HG03442 (cell line): ENCODE measurements around the gene SH2D7.
"Not testable (repeated sequence)": the region's sequence is repeated elsewhere in the genome, so short reads cannot be mapped to it uniquely, and the experiment has no call there.

ENCODE experiments used
- ATAC-seq: cut with Tn5 transposase; IDR thresholded peaks from one replicate; pipeline ENCODE4 v1.9.1; 2021; ENCODE audit warnings: mild to moderate bottlenecking, moderate library complexity; ENCODE audit not compliant: unreplicated experiment

Gene SH2D7

GRCh38 chr15:78131295-78132061 lies 39.1 kb downstream of the SH2D7 start, which contains the start of gene CIB2:
Gene CIB2 (minus strand): TSS chr15:78131445. CDS start chr15:78131215, 230 bp downstream.
- peak; percentile 66 for ATAC-seq

DNA sequence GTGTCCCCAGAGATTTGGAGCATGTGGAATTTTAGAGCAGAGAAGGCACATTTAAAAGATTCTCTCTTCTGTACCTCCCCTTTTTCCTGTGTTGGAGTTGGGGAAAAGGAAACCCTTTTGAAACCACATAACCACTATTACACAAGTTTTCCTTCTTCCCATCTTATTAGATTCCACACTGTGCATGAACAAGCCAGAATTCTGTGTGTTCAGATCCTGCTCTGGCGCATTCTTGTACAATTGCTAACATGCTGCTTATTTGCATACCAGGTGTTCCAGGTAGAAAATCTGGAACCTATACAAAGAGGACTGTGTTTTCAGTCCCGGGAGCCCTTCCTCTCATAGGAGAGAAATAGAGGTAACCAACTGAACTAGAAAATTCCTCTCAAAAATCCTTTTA lies 41.4 kb downstream of the SH2D7 start:
- no peak for ATAC-seq

DNA sequence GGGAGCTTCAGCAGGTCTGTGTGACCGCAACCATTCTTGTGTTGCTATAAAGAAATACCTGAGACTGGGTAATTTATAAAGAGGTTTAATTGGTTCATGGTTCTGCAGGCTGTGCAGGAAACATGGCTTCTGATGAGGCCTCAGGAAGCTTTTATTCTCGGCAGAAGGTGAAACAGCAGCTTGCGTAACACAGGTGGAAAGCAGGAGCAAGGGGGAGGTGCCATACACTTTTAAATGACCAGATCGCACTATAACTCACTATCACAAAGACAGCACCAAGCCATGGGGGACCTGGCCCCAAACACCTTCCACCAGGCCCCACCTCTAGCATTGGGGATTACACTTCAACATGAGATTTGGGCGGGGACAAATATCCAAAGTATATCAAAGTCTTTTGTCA lies 47.2 kb downstream of the SH2D7 start:
- ATAC-seq, result no peak

DNA sequence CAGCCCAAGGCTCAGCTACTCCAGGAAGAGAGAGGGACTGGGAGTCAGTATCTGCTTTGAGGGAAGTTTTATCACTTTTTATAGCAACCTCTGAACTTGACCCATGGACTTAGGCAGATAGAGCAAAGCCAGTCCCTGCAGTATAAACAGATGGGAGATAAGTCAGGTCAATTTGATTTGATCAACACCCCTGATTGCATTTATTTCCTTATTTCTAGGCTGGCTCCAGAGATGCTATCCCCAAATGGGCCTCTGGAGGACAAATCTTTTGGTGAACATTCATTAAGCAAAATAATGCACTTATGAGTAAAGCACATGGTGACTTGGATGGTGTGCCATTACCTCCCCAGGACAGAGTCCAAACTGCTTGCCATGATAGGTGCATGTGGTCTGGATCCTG lies 47.9 kb downstream of the SH2D7 start:
- no peak for ATAC-seq

DNA sequence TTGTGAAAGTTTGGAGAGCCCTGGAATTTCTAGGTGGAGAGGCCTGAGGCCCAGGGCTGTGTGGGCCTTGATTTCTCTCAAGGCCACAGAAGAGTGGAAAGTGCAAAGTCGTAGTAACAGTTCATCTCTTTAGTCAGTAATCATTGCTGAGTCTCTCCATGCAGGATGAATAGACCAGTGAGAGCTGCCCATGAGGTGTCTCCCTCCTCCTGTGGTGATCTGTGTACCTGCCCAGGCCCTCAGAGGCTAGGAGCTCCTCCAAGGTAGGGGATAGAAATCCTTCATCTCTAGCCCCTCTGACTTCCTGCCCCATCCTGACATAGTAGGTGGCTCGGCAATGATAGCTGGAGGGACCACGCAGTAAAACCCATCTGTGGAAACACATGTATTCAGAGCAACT lies 50.0 kb downstream of the SH2D7 start:
- no peak for ATAC-seq

DNA sequence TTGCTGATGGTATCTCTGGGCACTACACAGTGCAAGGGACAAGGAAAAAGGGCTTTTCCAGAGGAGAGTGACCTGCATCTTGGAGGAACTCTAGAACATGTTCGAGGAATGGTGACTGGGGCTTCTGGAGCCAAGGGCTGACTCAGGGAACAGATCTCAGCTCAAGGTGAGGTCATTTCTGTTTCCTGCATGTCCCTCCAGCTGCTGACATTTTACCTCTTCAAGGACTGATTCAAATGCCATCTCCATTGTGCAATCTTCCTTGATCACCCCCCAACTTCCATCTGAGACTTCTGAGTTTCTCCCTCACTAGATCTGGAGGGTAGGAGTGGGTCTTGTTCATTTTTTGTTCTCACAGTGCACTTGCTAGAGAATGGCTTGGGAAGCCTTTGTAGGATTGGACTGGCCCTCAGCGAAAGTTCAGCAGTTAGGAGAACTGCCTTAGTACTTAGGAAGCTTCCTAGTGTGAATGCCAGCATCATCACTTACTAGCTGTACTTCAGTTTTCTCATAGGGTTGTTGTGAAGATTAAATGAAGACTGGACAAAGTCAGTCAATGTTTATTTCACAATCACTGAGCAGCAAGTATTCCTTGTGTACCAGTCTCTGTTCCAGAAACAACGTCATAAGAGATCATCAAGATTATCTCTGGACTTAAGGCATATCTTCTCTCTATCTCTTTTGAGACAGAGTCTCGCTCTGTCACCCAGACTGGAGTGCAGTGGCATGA lies 54.2 kb downstream of the SH2D7 start:
- ATAC-seq, result no peak

GRCh38 chr15:78147566-78147965 lies 55.2 kb downstream of the SH2D7 start:
- ATAC-seq, result no peak

GRCh38 chr15:78148392-78149067 lies 56.2 kb downstream of the SH2D7 start:
- no peak for ATAC-seq

GRCh38 chr15:78149068-78149804 lies 56.9 kb downstream of the SH2D7 start, which contains the start of gene IDH3A:
Gene IDH3A (plus strand): TSS chr15:78149362. CDS start chr15:78149404, 42 bp downstream.
- ATAC-seq, result peak; percentile 74

DNA sequence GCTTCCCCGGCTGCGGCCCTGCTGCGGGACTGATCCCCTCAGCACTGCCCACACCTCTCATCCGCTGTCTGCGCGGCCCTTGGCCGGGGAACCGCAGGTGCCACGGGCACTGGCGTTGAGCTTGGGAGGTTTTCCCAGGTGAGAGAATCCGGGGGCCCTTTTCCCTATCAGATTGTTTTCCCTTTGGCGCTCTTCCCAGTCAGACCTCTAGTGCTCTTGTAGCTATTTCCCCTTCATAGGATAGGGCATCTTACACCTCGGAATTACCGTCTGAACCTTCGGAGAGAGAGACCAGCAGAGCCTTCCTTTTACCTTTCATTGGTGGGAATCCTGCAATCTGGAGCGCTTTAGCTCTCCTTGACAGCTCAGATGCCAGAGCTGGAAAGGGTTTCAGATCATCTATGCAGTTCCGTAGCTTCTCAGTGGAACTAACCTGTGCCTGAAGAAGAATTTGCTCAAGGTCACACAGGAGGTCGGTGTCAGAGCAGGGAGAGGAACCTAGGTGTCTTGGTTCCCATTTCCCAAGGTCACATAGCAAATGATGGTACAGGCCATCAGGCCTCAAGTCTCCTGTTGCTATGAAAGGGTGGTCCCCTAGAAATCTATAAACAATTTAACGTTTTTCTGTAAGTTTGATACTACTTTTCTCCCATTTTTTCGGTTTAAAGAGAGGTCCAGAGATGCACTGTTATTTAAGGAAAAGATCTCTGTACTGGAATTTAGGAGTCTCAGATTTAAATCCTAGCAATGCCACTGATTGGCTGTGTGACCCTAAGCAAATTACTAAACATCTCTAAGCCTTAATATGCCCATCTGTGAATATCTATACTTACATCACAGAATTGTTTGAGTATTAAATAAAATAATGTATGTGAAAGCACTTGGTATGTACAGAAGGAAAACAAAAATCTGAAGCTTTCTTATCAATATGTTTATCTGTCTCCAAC lies 57.7 kb downstream of the SH2D7 start:
- ATAC-seq, result no peak

DNA sequence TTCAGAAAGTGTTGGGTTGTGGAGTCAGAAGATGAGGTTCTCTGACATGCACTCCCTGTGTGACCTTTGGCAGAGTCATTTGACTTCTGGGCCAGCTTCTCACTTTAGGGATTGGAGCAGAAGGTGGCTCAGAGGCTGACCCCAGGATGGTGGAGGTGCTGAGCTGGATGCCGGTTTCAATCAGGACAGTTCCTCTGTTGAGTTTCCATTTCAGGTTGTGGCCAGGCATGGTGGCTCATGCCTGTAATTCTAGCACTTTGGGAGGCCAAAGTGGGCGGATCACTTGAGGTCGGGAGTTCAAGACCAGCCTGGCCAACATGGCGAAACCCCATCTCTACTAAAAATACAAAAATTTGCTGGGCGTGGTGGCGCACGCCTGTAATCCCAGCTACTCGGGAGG lies 58.7 kb downstream of the SH2D7 start:
- ATAC-seq, result not testable (repeated sequence)
